GM12878 (cell line): ENCODE data around the gene ZER1. TPM values are rescaled to one million over a fixed set of nuclear protein-coding genes. Genes with fewer than 3 reads are reported as not detected.

Experiments
- CREB1 ChIP-seq: IDR thresholded peaks from 2 replicates; pipeline ENCODE4 v1.6.1; 2012; ENCODE audit warnings: low read depth, mild to moderate bottlenecking, inconsistent platforms
- CREM ChIP-seq: IDR thresholded peaks from 2 replicates; pipeline ENCODE4 v1.6.1; 2014; ENCODE audit warnings: antibody characterized with exemption, low read depth
- CUX1 ChIP-seq: IDR thresholded peaks from 2 replicates; pipeline ENCODE4 v1.6.1; 2012; ENCODE audit warnings: improper control_type of control experiment, low read depth, low read length; ENCODE audit not compliant: insufficient replicate concordance
- EZH2 ChIP-seq: IDR thresholded peaks from 2 replicates; pipeline ENCODE4 v1.6.1; 2012; ENCODE audit warnings: low read depth, mild to moderate bottlenecking, control low read depth, inconsistent platforms, low read length, borderline replicate concordance; ENCODE audit not compliant: control insufficient read depth
- GABPA ChIP-seq: IDR thresholded peaks from 2 replicates; pipeline ENCODE4 v1.6.1; 2014; ENCODE audit warnings: antibody characterized with exemption, low read depth, mild to moderate bottlenecking, inconsistent platforms
- NBN ChIP-seq: fragments of 450-650 bp; IDR thresholded peaks from 2 replicates; pipeline ENCODE4 v1.6.1; 2016
- NFYB ChIP-seq: IDR thresholded peaks from 2 replicates; pipeline ENCODE4 v1.6.1; 2011; ENCODE audit warnings: low read depth, mild to moderate bottlenecking, low read length, improper control_type of control experiment, moderate library complexity; ENCODE audit not compliant: insufficient read depth
- NKRF ChIP-seq: fragments of 450-650 bp; conservative IDR thresholded peaks from 2 replicates; pipeline ENCODE4 v1.6.1; 2017; ENCODE audit warnings: mild to moderate bottlenecking, moderate library complexity
- NR2C2 ChIP-seq: IDR thresholded peaks from 2 replicates; pipeline ENCODE4 v1.6.1; 2011; ENCODE audit warnings: borderline replicate concordance, low read depth; ENCODE audit not compliant: control insufficient read depth, insufficient read length
- RELB ChIP-seq: fragments of 450-650 bp; IDR thresholded peaks from 2 replicates; pipeline ENCODE4 v1.6.1; 2017; ENCODE audit warnings: low read depth, mild to moderate bottlenecking, moderate library complexity
- RUNX3 ChIP-seq: IDR thresholded peaks from 2 replicates; pipeline ENCODE4 v1.6.1; 2012; ENCODE audit warnings: low read length, inconsistent platforms
- SIX5 ChIP-seq: IDR thresholded peaks from 2 replicates; pipeline ENCODE4 v1.6.1; 2011; ENCODE audit warnings: mild to moderate bottlenecking, low read depth, low read length, moderate library complexity; ENCODE audit not compliant: severe bottlenecking
- SMAD5 ChIP-seq: IDR thresholded peaks from 2 replicates; pipeline ENCODE4 v1.6.1; 2016; ENCODE audit warnings: antibody characterized with exemption, low read depth
- TAF1 ChIP-seq: IDR thresholded peaks from 2 replicates; pipeline ENCODE4 v1.6.1; 2011; ENCODE audit warnings: mild to moderate bottlenecking, low read depth, low read length, borderline replicate concordance
- ZNF207 ChIP-seq: fragments of 450-650 bp; IDR thresholded peaks from 2 replicates; pipeline ENCODE4 v1.6.1; 2014; ENCODE audit warnings: antibody characterized with exemption, mild to moderate bottlenecking, borderline replicate concordance
- ZZZ3 ChIP-seq: IDR thresholded peaks from 2 replicates; pipeline ENCODE4 v1.6.1; 2011; ENCODE audit warnings: low read depth; ENCODE audit not compliant: control insufficient read depth, insufficient read length
- polyA plus RNA-seq, 11 experiments: library from polyadenylated mRNA; depleted of rRNA in 4 of 11; unstranded in 6 of 11; stranded (reverse) in 5 of 11; fragments of >200 nt; fragmentation: Nextera tagmentation in 4 of 11; fragmentation: Illumina TruSeq in 1 of 11; extraction: Ambion mirVana in 4 of 11; extraction: Trizol in 1 of 11; gene quantifications; 1 replicate in 1 of 11; 2 replicates in 10 of 11; pipeline versions ENCODE4 v1.2.1 to v1.2.3, GENCODE V29; 2011 to 2016; ENCODE audit warnings: inconsistent platforms in 2 of 11, missing spikeins in 2 of 11, low read depth in 1 of 11
- total RNA-seq, 4 experiments: library from RNA; depleted of rRNA in 3 of 4; stranded (reverse); fragments of >200 nt in 3 of 4; fragmentation: Illumina TruSeq in 1 of 4; extraction: Trizol in 1 of 4; gene quantifications; 2 replicates each; pipeline versions ENCODE4 v1.2.1 to v1.2.3, GENCODE V29; 2013 to 2021
- TF ChIP-seq, protein P1 (sequence below): fragments of 450-650 bp; IDR thresholded peaks from 2 replicates; pipeline ENCODE4 v1.6.1; 2017; ENCODE audit warnings: mild to moderate bottlenecking, low read depth, inconsistent platforms; ENCODE audit not compliant: poor library complexity, severe bottlenecking

The ZER1 gene
- total and polyA plus RNA-seq, 10 of the 15 experiments (the other 5 are each of a cell fraction or from before 2014, with no cell fraction given), result 0.32 to 16.9 (median 7.9) TPM

GRCh38 chr9:128684325-128685199, 87.2 kb downstream of the ZER1 start (continued):
- TF ChIP-seq CUX1, result no peak
- no peak for TF ChIP-seq NR2C2
- no peak for TF ChIP-seq RUNX3
- TF ChIP-seq ZNF207, result no peak; the same call in 1 of the 2 replicates
- 0 out of 2 replicates have a peak, but pooled peaks have one; percentile 1 for TF ChIP-seq CREM
- TF ChIP-seq NFYB, result peak; percentile 52; the same call in 1 of the 2 replicates
- no peak for TF ChIP-seq CREB1
- TF ChIP-seq NKRF, result no peak
- TF ChIP-seq NBN, result peak; percentile 89
- TF ChIP-seq EZH2, result no peak
- TF ChIP-seq SIX5, result no peak
- TF ChIP-seq TAF1, result peak; percentile 82
- TF ChIP-seq, protein P1, sequence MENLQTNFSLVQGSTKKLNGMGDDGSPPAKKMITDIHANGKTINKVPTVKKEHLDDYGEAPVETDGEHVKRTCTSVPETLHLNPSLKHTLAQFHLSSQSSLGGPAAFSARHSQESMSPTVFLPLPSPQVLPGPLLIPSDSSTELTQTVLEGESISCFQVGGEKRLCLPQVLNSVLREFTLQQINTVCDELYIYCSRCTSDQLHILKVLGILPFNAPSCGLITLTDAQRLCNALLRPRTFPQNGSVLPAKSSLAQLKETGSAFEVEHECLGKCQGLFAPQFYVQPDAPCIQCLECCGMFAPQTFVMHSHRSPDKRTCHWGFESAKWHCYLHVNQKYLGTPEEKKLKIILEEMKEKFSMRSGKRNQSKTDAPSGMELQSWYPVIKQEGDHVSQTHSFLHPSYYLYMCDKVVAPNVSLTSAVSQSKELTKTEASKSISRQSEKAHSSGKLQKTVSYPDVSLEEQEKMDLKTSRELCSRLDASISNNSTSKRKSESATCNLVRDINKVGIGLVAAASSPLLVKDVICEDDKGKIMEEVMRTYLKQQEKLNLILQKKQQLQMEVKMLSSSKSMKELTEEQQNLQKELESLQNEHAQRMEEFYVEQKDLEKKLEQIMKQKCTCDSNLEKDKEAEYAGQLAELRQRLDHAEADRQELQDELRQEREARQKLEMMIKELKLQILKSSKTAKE, result no peak
- no peak for TF ChIP-seq RELB
- peak; percentile 73 for TF ChIP-seq SMAD5
- TF ChIP-seq GABPA, result no peak
- no peak for TF ChIP-seq ZZZ3
